GM19455 (cell line): ENCODE results near the gene CLDN34.
A peak's percentile ranks its signal among the peaks of the same experiment; 100 is the strongest.

Experiments used
- ATAC-seq: cut with Tn5 transposase; IDR thresholded peaks from one replicate; pipeline ENCODE4 v1.9.1; 2021; ENCODE audit not compliant: unreplicated experiment

CLDN34 gene

DNA sequence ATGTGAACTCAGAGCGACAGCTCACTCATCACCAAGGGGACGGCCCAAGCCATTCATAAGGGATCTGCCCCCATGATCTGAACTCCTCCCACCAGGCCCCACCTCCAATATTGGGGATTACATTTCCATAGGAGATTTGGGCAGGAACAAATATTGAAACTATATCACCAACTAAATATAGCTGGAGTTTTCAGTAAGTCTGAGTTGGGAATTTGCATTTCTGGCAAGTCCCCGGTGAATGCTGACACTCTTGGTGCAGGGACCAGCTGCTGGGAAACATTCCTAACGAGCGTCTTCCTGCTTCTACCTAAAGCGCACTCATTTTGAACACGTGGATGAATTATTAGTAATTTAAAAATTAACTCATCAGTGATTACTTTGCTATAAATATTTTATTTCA lies 13.2 kb downstream of the CLDN34 start:
- ATAC-seq: no peak

DNA sequence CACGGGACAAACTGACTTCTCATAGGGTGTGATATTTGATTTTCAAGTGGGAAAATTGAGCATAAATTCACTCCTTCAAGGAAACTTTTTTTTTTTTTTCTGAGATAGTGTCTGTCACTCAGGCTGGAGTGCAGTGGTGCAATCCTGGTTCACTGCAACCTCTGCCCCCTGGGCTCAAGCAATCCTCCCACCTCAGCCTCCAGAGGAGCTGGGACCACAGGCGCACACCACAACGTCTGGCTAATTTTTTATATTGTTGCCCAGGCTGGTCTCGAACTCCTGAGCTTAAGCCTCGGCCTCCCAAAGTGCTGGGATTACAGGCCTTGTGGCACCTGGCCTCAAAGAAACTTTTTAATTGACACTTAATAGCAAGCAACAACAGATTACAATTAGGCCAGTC lies 13.8 kb downstream of the CLDN34 start:
- no peak for ATAC-seq

DNA sequence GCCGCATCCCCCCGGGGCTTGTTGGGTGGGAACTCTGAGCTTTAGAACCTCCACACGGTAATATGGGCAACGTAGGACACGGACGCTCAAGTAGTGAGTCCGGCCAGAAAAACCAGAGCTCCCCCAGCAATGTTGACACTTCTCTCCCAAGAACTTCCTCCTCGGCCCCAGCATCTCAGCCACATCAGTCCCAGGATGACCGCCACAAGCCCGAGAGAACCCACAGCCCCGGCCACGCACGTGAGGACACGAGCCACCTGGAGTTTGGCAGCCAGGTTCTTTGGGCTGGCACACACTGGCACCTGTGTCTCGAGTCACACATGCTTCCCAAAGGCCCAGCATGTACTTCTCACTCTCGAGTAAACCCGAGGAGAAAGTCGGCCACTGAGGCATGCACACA lies 16.3 kb downstream of the CLDN34 start:
- ATAC-seq: no peak

DNA sequence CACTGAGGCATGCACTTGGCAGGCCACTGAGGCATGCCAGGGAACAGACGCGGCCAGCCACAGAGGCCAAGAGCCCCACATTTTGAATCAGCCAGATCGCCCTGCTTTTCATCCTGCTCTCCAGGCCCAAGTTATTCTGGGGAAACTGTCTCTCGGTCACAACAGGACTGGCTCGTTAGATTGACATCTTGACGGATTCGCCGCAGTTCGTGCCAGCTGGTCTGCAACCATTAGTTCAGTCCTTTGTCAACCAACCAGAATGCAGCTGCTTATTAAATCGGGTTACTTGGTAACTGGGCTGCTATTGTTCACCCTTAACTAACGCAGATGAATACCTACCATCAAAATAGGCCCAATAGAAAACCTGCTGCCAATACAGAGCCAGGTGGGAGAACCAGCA lies 16.7 kb downstream of the CLDN34 start:
- no peak for ATAC-seq

DNA sequence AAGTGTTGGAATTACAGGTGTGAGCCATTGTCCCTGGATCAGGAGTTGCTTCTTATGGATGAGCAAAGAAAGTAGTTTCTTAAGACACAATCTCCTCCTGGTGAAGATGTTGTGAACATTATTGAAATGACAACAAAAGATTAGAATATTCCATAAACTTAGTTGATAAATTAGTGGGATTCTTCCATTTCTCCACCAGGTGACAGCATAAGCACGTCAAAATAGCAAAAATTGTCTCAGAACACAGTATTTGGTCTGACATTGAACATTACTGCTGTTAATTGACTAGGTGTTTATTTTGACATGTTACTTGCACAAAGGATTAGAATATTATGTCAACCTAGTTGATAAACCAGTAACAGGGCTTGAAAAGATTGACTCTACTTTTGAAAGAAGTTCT lies 21.6 kb downstream of the CLDN34 start:
- ATAC-seq: no peak

DNA sequence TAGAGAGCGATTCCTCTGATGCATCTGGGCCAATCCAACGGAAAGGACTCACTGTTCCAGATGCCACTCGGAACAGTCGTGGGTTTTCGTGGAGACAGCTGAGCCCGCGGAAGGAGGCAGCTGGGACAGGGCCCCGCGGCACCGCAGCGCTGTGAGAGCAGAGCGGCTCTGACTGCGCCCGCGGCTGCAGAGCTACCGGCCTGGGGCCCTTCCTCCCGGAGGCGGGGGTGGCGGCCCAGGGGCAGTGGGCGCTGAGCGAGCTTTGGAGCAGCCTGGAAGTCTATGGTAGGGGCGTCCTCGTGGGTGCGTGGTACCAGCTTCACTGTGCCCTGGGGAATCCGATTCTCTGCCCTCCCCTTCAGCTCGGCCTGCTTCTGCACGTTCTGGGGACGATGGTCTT lies 24.9 kb downstream of the CLDN34 start:
- no peak for ATAC-seq

DNA sequence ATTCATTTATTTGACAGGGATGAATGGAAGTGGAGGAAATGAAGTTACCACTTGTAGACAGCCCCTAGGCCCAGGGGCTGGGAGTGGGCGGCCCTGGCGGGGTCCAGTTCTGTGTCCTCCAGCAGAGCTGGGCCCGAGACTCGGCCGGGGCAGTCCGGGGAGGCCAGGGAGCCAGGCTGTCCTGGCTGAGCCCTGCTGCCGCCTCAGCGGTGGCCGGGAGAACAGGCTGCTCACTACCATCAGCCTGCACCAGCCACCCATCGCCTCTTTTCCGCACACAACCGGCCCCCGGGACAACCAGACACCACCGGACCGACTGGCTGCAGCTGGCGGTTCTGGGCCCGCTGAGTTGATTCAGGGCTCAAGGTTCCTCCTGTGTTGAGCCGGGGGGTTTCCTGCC lies 25.6 kb downstream of the CLDN34 start:
- no peak for ATAC-seq

DNA sequence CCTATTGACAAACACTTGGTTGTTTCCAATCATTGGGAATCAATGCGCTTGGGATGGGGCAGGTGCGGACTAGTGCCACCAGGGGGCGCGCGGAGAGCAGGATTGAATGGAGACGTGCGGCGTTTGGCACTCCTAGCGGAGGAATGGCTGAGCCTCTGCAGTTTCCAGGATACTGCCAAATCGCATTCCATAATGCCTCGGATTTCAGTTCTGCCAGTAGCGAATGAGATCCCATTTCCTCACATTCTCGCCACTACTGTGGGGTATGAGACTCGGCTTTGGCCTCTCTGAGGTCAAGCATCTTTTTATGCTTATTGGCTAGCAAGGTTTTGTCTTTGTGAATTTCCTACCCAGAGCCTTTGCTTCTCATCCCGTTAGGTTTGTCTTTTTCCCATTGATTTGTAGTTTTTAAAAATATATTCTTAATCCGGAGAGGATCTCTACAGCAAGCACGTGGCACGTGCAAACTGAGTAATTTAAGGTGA lies 28.7 kb downstream of the CLDN34 start:
- no peak for ATAC-seq

DNA sequence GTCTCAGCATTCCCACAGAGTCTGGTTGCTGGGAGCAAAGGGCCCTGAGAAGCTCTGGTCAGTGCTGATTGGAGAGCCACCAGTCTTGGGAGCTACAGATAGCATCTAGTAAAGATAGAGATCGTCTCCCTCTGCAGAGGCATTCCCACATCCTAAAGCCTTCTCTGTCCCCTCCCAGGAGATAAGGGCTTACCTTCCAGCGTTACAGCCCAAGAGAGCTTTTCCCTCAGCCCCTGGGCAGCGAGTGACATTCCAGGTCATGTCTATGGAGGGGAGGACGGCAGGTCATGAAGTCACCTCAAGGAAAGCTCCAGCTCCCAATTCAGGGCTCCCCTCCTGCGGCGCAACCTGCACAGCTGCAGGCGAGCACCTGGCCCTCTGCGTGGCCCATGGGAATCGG lies 29.9 kb downstream of the CLDN34 start:
- ATAC-seq: no peak

DNA sequence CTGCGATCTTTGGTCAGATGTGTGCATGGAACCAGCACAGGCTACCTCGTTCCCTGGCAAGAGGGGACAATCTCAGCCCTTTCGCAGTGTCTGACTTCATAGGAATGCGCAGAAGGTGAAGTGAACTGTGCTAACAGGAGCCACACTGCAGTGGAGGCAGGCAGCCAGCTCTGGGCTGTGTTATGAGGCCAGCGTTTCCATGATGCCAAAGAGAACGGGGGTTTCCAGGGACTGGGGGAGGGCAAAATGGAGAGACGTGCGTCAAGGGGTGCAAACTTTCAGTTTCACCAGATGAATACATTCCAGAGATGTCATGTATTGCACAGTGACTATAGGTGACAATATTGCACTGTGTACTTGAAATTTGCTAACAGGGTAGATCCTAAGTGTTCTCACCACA lies 30.4 kb downstream of the CLDN34 start:
- no peak for ATAC-seq

DNA sequence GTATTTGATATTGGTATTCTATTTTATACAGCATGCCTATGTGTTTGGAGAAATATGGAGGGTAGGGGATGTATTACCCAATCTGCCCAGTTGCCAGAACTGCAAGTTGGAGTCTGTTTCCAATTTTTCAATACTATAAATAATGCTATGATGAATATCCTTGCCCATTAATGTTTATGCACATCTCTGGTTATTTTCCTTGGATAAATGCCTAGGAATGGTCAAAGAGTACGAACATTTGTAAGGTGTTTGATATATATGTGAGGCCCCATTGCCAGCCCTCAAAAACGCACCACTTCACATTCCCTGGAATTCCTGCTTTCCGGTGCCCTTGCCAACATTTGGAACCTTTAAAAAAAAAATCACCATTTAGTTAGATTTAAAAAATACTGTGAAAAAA lies 34.3 kb downstream of the CLDN34 start:
- ATAC-seq: no peak

DNA sequence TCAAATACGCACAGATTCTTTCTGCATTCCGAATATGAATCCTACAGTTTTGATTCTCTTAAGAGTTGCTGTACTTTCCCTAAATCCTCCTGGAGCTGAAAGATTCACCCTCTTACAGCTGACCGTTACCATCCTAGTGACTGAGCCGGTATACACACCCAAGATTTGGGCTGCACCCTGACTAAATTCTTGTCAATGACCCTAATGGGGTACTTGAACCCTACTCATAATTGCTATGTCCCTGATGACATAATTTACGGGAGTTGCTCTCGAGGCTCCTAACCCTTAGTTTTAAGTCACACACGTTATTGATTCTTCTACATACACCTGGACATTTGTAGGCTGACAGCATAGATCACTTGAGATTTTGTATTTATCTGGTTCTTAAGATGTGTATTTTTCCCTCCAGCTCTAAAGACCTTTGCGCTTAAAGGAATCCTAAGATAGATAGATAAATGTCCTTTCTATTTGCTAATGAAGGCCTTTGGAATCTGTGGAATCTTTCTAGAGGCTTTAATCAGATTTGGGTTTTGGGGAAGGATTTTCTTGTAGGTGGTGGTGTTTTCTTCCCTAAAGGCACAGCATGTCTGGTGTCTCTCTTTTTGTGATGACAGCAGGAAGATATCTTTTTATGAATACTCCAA lies 37.8 kb downstream of the CLDN34 start:
- no peak for ATAC-seq

DNA sequence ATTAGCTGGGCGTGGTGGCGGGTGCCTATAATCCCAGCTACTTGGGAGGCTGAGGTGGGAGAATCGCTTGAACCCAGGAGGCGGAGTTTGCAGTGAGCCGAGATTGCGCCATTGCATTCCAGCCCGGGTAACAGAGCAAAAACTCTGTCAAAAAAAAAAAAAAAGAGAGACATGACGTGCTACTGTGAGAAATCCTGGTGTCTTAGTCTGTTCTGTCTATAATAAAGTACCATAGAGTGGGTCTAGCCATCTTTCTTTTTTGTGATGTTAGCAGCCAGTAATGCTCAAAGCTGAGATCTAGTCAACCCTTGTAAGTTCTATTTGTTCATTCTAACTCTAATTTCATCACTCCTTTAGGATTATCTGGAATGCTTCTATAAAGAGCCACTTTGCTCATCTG lies 38.9 kb downstream of the CLDN34 start:
- ATAC-seq: no peak

DNA sequence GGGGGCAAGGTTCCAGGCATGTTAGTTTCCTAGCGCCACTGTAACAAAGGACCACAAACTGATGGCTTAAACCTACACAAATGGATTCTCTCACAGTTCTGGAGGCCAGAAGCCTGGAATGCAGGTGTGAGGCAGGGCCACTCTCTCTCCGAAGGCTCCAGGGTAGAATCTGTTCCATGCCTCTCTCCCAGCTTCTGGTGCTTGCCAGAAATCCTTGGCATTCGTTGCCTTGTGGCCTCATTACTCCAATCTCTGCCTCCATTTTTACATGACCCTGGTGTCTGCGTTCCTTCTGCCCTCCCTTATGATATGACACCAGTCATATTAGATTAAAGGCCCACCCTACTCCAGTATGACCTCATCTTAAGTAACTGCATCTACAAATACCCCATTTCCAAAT lies 39.6 kb downstream of the CLDN34 start:
- ATAC-seq: no peak

DNA sequence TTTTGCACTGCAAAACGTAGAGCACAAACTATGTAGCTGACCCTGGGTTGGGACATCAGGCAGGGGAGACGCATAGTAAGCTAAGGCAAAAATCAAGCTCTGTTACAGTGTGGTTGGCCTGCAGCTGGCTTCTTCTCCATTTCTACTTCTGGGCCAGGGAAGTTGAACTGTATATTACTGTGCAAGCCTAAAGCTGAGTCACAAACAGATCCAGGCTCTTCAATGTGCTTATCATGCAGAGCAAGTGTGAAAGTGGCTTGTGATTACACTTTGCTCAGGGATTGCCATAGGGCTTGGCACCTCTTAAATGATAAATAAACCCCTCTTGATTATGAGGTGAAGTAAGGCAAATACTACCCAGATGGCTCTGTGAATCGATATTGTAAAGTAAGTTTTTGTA lies 40.5 kb downstream of the CLDN34 start:
- ATAC-seq: no peak

DNA sequence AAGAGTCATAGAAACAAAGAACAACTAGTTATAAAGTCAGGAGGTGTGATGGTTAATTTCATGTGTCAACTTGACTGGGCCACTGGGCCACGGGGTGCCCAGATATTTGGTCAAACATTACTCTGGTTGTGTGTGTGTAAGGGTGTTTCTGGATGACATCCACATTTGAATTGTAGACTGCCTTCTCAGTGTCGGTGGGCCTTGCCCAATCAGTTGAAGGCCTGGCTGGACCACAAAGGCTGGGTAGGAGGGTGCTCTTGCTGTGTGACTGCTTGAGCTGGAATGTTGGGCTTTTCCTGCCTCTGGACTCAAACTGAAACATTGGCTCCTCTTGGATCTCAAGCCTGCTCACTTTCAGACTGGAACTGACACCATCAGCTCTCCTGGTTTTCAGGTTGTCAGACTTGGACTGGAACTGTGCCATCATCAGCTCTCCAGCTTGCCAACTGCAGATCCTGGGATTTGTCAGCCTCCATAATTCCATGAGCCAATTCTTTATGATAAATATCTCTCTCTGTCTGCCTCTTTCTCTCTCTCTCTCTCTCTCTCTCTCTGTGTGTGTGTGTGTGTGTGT lies 41.4 kb downstream of the CLDN34 start:
- no peak for ATAC-seq

DNA sequence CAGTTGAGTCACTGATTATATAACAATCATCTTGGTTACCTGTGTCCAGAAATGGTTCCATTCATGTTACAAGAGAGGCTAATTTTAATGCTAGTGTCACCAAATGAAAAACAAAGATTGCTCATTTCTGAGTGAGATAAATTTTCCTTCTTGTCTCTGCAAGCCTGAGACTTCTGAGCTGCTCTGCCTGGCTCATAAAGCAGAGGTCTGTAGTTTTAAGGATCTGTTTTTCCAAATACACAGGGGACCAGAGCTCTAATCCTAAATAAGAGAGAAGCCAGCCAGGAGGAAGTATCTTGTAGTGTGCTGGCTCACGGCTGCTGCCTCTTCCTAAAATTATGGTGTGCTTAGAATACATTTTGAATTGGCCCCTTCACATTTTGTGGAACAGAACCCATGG lies 42.6 kb downstream of the CLDN34 start:
- ATAC-seq: no peak

DNA sequence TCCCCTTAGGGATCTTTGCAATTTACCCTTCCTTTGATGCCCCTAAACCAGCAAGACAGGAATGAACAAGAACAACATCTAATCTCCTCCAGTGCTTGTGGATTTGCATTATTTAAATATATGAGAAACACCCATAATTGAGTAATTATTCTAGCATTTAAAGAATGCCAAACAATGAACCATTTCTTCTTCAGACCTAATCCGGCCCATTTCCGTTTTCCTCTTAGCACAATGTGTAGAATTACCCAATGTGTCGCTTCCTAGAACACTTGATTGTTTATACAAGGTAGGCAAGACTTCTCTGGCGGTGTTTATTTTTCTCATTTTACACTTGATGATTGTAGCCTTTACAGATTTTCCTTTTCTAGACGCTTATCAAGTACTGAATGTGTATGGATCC lies 43.5 kb downstream of the CLDN34 start:
- no peak for ATAC-seq

DNA sequence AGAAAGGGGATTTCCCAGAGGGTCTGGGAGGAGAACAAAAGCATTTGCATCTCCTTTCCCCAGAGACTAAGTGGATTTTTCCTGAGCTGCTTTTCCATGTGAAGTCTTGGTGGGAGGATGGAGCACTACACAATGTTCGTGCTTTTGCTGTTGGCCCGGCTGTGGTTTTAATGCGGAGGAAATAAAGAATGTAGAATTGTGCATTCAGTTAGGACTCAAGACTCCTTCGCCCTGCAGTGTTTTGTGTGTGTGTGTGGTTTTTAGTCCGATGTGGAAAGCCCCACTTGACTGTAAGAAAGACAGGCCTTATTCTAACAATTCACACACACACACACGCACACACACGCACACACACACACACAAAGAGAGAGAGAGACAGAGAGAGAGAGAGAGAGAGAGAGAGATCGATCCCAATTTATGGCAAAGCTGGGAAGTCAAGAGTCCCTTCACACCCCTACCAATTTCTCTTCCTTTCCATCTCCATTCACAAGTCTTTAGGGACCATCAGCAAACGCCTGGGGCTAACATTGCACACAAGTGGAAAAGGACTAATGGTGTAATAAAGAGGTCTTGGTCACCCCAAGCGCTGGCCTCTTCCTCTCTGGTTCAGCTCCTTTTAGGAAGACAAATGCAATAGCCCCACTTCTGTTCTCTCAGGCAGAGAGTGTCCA lies 44.2 kb downstream of the CLDN34 start:
- ATAC-seq: no peak

DNA sequence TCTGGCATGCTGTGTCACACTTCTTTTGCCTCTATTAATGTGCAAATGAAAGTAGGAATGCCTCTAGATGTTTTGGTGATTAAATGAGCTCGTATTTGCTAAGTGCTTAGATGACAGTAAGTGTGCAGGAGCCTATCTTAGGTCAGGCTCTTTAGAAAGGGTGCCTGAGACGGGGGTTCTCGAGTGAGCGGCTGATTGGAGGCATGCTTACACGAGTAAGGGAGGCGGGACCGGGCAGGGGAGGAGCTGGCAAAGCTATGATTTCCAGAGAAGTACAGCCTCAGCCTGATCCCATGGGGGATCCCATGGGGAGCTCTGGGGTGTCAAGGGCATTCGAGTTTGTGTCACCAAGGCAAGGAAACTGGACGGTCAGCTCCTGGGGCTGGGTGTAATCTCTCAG lies 44.8 kb downstream of the CLDN34 start:
- ATAC-seq: no peak

DNA sequence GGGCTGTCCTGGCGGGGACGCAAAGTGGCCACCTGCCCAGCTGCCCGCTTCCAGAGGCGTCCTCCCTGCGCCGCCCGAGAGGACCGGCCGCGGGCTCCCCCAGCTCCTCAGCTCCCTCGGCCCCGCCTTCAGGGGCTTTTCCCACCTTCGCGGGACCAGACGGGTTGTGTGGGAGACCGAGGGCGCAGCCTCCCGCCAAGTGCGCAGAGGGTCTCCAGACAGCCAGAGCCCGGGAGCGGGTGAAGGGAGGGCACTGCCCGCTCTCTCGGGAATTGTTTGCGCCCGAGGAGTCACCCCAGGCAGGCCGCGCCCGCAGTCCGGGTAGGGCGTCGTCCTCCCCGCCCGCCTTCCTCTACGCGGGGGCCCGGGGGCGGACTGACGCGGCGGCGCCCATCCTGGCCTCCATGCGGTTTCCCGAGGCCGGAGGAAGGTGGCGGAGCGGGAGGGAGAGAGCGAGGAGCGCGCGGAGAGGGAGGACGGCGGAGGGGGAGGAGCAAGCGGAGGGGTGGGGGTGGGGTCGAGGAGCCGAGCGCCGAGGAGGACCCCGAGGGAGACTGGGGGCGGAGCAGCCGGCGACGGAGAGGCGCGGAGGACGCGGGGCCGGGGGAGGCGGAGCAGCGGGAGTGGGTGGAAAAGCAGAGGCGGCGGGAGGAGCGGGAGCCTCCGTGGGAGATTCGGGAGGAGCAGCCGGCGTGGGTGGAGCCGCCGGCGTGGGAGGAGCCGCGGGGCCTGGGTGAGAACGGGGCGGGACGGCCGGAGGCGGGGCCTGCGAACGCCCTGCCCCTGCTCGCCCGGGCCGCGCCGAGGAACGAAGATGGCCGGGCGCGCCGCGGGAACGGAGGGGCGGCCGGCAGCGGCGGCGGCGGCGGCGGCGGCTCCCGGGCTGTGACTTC lies 47.5 kb downstream of the CLDN34 start:
- peak; percentile 98 for ATAC-seq

DNA sequence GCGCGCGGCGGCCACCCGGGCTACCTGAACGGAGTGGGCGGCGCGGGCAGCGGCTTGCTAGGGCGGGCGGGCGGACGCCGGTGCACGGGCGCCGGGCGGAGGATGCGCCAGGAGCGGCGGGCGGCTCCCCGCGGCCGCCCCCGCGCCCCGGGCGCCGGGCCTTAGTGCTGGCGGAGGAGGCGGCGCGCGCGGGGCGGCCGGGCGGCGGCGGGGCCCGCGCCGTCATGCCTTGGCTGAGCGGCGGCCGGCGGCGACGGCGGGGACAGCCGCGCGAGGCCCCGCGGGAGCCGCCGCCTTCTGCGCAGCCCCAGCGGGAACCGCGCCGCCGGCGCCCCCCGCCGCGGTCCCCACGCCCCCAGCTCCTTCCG lies 48.2 kb downstream of the CLDN34 start:
- ATAC-seq: peak; percentile 19
